ENCODE results near the gene FBLN5.
"Not testable (repeated sequence)": the region's sequence is repeated elsewhere in the genome, so short reads cannot be mapped to it uniquely, and the experiment has no call there.

FBLN5 gene

GRCh38 chr14:91882369-91882768 lies 65.1 kb downstream of the FBLN5 start:
- no peak for DNase-seq

DNA sequence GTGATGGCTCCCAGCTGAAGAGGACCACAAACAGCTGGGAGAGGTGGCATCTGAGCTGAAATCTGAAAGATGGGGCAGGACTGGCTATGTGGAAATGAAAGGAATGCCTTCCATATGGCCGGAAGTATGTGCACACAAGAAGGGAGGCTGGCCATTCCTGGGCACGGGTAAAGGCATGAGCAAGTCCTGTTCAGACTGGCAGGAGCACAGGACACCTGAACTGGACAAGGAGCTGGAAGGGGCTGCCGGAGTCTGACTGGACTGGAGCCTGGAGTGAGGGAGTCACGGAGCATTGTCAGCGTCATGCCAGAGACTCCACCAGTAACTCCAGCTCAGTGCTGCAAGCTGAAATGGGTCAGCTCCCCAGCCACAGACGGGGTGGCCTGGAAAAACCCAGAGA lies 68.3 kb downstream of the FBLN5 start:
- DNase-seq = no peak

DNA sequence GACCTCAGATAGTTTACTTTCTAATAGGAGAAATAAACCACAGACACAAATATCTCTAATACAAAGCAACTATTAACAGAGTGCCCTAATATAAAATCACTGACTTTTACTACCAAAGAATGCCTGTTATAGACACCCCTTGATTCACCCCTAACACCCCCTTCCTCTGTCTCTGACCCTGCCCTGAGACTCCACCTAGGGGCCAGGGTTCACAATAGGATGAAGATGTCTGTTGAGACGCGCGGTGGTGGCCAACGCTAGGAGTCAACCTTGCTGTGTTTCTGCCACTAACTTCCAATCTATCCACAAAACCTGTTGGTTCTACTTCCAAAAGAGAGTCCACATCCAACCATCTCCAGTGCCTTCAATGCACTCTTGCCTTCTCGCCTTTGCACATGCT lies 69.2 kb downstream of the FBLN5 start:
- no peak for DNase-seq

DNA sequence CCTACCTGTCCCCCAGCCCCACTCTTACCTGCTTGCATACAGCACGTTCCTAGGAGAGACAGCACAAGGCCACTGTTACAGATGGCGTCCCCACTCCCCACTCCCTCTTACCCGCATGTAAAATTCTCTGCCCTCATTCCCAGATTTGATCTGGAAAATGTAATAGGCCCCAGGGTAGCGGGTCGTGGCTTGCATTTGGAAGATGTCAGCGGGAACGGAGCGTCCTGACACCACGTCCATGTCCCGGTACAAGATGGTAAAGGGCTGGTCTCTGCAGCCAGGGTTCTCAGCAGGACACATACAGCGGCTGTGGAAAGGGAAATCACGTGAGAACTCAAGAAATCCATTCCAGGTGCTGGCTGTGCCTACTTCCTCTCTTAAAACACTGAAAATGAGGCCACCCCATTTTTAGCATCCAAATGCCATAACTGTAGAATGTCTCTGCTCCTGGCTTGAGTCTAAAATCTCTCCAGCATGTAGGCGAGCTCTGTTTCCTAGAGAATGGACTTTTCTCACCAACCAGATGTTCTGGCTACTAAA lies 70.0 kb downstream of the FBLN5 start:
- DNase-seq = no peak

GRCh38 chr14:91876492-91876891 lies 71.0 kb downstream of the FBLN5 start:
- DNase-seq = no peak

DNA sequence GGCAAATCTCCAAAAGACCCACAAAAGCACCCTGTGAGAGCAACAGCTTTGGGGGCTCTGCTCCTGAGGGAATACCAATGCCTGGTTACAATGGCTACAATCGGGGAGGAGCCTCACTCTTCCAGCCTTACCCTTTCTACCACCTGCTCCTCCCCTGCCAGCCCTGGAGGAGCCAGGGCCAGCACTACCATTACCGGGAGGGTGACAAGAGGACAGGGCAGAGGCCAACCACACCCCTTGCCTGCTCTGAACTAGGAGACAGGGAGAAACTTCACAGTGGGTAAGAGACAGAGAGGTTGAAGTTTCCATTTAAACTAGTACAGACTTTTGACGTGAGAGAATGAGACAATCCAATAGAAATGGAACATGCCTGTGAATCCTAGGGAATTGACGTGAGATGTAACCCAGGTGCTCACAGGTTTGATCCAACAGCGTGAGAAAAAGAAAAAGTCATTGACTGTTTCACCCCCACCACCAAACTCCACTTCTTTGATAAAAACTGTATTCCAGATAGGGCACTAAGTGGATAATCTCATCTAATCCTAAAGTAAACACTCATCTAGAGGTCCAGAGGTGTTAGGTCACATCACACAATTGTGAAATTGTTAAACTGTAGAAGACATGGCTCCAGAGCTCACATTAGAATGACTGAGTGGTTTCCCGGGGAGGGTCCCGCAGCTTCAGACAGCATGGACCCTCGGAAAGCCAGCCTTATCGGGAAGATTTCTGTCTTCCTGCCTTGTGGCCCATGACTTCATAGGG lies 71.8 kb downstream of the FBLN5 start:
- no peak for DNase-seq

DNA sequence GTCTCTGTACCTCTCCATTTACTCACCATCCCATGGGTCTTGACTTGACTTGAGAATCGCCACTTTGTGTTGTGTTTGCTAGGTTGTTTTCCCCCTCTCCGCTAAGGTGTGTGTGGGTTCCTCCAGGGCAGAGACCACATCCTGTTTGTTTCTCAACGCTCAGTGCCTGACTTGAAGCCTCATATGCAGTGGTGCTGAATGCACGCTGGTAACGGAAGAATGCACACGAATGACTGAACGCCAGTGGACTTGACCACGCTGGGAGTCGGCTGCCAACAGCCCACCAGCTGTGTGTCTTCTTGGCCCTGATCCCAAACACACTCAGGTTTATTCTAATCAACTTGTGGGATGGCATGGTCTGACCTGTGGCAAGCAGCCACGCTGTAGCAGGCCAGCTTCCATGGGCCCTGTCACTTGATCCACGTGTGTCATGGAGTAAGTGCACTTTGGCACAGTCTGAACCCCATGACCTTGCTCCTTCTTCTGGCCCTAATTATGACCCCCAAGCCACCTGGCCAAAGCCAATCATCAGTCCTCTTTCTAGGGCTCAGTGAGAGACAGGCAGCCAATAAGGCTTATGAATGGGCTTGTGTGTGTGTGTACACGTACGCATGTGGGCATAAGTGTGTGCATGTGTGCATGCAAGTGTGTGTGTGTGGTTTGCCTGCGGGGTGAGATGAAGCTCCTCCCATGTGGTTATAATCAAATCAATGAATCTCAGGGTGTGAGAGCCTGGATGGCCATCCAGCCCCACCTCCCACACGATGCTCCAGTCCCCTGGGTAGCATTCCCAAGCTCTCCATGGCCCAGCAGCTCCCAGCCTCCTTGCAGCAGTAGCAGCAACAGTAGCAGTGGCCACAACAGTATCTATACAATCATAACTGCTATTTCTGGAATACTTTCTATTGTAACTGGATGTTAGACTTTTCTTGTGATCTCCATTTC lies 73.8 kb downstream of the FBLN5 start:
- no peak for DNase-seq

- no peak for DNase-seq
Measured at GRCh38 chr14:91872517-91873470, 74.7 kb downstream of the FBLN5 start.

DNA sequence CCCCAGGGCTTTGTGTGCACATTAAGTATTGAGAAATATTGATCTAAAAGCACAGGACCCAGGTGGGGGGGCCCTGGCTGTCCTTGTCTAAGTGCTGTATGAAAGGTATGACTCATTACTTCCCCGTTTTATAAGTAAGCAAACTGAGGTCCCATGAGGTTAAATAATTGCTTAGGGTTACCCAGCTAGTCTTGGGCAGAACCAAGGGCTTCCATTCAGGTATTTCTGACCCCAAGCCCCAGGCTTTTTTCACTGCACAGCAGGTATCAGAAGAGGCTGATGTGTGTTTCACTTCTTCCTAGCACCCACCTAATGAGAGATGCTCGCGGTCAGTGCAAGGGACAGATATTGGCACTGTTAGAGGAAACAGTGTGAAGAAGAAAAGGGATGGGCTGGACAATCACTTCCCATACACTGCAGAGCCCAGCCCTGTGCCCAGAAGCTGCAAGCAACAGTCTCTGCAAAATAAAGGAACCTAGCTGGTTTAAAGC lies 75.4 kb downstream of the FBLN5 start:
- no peak for DNase-seq

DNA sequence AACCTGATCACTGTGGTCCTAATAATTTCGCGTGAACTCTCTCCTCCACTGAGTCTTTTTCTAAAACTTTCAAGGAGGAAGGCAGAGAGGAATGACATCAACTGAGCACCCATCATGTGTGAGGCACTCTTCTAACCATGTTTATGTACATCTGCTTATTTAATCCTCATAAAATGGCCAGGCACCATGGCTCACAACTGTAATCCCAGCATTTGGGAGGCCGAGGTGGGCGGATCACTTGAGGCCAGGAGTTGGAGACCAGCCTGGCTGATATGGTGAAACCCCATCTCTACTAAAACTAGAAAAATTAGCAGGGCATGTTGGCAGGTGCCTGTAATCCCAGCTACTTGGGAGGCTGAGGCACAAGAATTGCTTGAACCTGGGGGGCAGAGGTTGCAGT lies 76.1 kb downstream of the FBLN5 start:
- DNase-seq = not testable (repeated sequence)

GRCh38 chr14:91870890-91871289 lies 76.6 kb downstream of the FBLN5 start:
- DNase-seq = no peak

GRCh38 chr14:91870001-91870400 lies 77.5 kb downstream of the FBLN5 start:
- no peak for DNase-seq

GRCh38 chr14:91869556-91869955 lies 77.9 kb downstream of the FBLN5 start:
- no peak for DNase-seq

DNA sequence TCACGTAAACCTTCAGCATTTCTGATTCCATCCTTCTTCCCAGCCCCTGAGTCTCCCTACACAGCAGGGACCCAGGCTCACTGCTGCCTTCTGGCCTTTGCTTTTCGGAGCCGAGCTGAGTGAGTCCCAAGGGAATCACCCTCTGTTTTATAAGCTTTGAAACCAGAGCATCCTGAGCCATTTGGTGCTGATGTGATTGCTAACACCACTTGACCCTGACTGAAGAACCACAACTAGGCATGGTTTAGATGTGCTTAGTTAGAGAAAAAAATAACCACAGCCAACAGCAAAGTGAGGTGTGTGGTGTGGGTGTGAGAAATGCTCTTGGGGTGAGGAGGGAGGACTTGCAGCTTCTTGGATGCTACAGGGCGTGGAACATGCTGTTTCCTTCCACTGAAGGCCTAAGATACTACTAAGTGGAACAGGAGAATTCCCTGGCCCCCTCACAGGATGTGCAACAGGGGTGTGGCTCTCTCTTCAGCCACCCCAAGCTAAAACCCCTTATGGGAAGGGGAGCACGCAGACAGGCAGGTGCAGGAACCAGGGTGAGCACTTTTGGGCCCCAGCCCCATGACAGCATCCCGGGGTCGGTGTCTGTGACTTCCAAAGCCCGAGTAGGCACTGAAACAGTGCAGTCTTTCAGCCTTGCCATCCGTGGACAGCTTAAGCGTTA lies 80.0 kb downstream of the FBLN5 start, which contains the start of gene TC2N:
Gene TC2N, minus strand, starts transcription at position 221 of the 673 bp plus-strand sequence. CDS start 53,767 bp downstream, outside the sequence.
- no peak for DNase-seq

GRCh38 chr14:91866511-91867295 lies 80.8 kb downstream of the FBLN5 start:
- no peak for DNase-seq

GRCh38 chr14:91866061-91866460 lies 81.4 kb downstream of the FBLN5 start:
- DNase-seq = no peak

DNA sequence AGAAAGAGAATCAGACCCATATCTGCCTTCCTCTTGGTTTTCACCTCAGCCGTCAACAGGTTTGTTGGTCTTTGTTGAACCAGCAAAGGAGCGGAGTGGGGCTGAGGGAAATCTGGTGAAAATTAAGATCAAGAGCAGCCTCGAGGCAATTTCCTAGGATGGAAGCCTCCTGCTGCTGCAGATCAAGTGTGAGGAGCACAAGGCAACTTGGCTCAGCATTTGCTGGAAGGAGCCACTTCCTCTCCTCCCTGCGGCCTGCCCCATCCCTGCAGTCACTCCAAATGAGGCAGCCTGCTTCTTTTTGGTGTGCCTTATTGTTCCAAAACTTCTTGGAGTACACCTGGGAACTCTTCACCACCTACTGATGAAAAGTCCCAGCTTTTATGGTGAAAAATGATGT lies 85.1 kb downstream of the FBLN5 start:
- DNase-seq = no peak

- DNase-seq = no peak
Measured at GRCh38 chr14:91861091-91861490, 86.4 kb downstream of the FBLN5 start.

GRCh38 chr14:91860238-91860637 lies 87.3 kb downstream of the FBLN5 start:
- no peak for DNase-seq

GRCh38 chr14:91858536-91859275 lies 88.8 kb downstream of the FBLN5 start:
- no peak for DNase-seq
